ENCODE results near the gene PLCH1. TPM values are rescaled to one million over a fixed set of nuclear protein-coding genes. Genes with fewer than 3 reads are reported as not detected.

PLCH1 gene
- total RNA-seq, 1 experiment from 2014 or later: 3.8 TPM

GRCh38 chr3:155661760-155662159 is 83.1 kb downstream of the PLCH1 start:
- intact Hi-C loops (cut with micrococcal nuclease): no loop called here
- POLR2A ChIA-PET: no interaction called here
- no peaks in the 10 kb centered on the region for H3K27me3 ChIP-seq (ENCODE audit: insufficient read depth, low read length)
- H3K9me2 ChIP-seq (ENCODE audit: insufficient read depth): no peaks in the 10 kb centered on the region
- CTCF ChIA-PET: no interaction called here
- RAD21 ChIA-PET (ENCODE audit: low non-redundant PET in 1 of 2, low total read pairs in 2 of 2, uncharacterized antibody in 2 of 2, unreplicated experiment in 2 of 2): no interaction called here
- H3K9me3 ChIP-seq (ENCODE audit: control insufficient read depth in 1 of 2, insufficient read depth in 1 of 2, low read depth in 1 of 2, low read length in 2 of 2): no peaks in the 10 kb centered on the region
- no peaks in the 10 kb centered on the region for H4K20me1 ChIP-seq (ENCODE audit: insufficient read depth)
- H3K27ac ChIP-seq (ENCODE audit: low read depth, low read length): no peak overlapping the region
- no peak overlapping the region for H3K9ac ChIP-seq (ENCODE audit: low read length)
- DNase-seq (ENCODE audit: low read depth, low spot score) (no peak), ATAC-seq (no peak)
- no peak overlapping the region for H3K4me3 ChIP-seq (replicated peaks in 1 of 2; ENCODE audit: low read depth in 1 of 2, low read length in 2 of 2)
- H3K4me2 ChIP-seq (ENCODE audit: low read length): no peak overlapping the region
- no TSS peak for BruUV-seq (replicated peaks)
- H2AFZ ChIP-seq (ENCODE audit: low read depth, low read length, poor library complexity, severe bottlenecking): no peak overlapping the region
- H3K36me3 ChIP-seq (ENCODE audit: control insufficient read depth in 1 of 2, insufficient read depth in 2 of 2, low read length in 2 of 2): no peaks in the 10 kb centered on the region
- TF ChIP-seq EZH2phosphoT487 (IDR thresholded peaks at IDR 0.05; ENCODE audit: borderline replicate concordance): no peak
- no peak for TF ChIP-seq FOSL1 (IDR thresholded peaks at IDR 0.05; ENCODE audit: low read depth)
- TF ChIP-seq YY1 (IDR thresholded peaks at IDR 0.05; ENCODE audit: extremely low read depth, insufficient replicate concordance, low read depth, low read length): no peak
- no peak for TF ChIP-seq POLR2A (IDR thresholded peaks at IDR 0.05; ENCODE audit: borderline replicate concordance, extremely low read depth, insufficient read depth, insufficient read length)
- no peak for TF ChIP-seq ELF1 (IDR thresholded peaks at IDR 0.05; ENCODE audit: borderline replicate concordance, low read depth)
- TF ChIP-seq, protein P1, sequence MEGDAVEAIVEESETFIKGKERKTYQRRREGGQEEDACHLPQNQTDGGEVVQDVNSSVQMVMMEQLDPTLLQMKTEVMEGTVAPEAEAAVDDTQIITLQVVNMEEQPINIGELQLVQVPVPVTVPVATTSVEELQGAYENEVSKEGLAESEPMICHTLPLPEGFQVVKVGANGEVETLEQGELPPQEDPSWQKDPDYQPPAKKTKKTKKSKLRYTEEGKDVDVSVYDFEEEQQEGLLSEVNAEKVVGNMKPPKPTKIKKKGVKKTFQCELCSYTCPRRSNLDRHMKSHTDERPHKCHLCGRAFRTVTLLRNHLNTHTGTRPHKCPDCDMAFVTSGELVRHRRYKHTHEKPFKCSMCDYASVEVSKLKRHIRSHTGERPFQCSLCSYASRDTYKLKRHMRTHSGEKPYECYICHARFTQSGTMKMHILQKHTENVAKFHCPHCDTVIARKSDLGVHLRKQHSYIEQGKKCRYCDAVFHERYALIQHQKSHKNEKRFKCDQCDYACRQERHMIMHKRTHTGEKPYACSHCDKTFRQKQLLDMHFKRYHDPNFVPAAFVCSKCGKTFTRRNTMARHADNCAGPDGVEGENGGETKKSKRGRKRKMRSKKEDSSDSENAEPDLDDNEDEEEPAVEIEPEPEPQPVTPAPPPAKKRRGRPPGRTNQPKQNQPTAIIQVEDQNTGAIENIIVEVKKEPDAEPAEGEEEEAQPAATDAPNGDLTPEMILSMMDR (IDR thresholded peaks at IDR 0.05 in 2 of 3, conservative IDR thresholded peaks at IDR 0.05 in 1 of 3; ENCODE audit: borderline replicate concordance in 1 of 3, insufficient read depth in 1 of 3, low read depth in 2 of 3, low read length in 2 of 3): no peak
- no peak for TF ChIP-seq EZH2 (IDR thresholded peaks at IDR 0.05)
- TF ChIP-seq SRF (IDR thresholded peaks at IDR 0.05; ENCODE audit: low read depth): no peak
- no peak for TF ChIP-seq SIN3A (IDR thresholded peaks at IDR 0.05; ENCODE audit: low read depth)
- TF ChIP-seq CEBPB (IDR thresholded peaks at IDR 0.05; ENCODE audit: low read depth): no peak
- TF ChIP-seq ZNF274 (IDR thresholded peaks at IDR 0.05; ENCODE audit: low read depth, low read length): no peak
- TF ChIP-seq MAX (IDR thresholded peaks at IDR 0.05): no peak
- no peak for TF ChIP-seq ZFX (IDR thresholded peaks at IDR 0.05)
- H3K4me1 ChIP-seq (ENCODE audit: control insufficient read depth in 1 of 2, insufficient read depth in 2 of 2, low read length in 2 of 2): peaks cover 12 to 15% of the 10 kb centered on the region in 2 experiments
- no peaks in the 10 kb centered on the region for H3K79me2 ChIP-seq (ENCODE audit: insufficient read depth, low read length)
